Osteoblast (primary cell): Measurements from ENCODE around the gene ACCSL. TPM values are rescaled to one million over a fixed set of nuclear protein-coding genes. Genes with fewer than 3 reads are reported as not detected.
A peak's percentile ranks its signal among the peaks of the same experiment; 100 is the strongest.

Experiments
- DNase-seq: peaks from one replicate; pipeline ENCODE4 v3.0.0; 2011; ENCODE audit warnings: low spot score, mixed read lengths; ENCODE audit not compliant: insufficient read length; ENCODE audit errors: missing footprints
- H2AFZ ChIP-seq: 2 replicates; pipeline ENCODE4 v1.6.0; 2011; ENCODE audit warnings: mild to moderate bottlenecking, low read length
- H3K27ac ChIP-seq: 2 replicates; pipeline ENCODE4 v1.5.1; 2011; ENCODE audit warnings: mild to moderate bottlenecking, low read depth, low read length, moderate library complexity
- H3K27me3 ChIP-seq: 2 replicates; pipeline ENCODE4 v1.6.0; 2012; ENCODE audit warnings: mild to moderate bottlenecking, control low read depth, inconsistent platforms, low read length, moderate library complexity; ENCODE audit not compliant: insufficient read depth
- H3K36me3 ChIP-seq: 2 replicates; pipeline ENCODE4 v1.5.1; 2011; ENCODE audit warnings: mild to moderate bottlenecking, low read length, control low read depth, moderate library complexity; ENCODE audit not compliant: insufficient read depth
- H3K4me1 ChIP-seq: 2 replicates; pipeline ENCODE4 v1.5.1; 2011; ENCODE audit warnings: mild to moderate bottlenecking, low read length, control low read depth, moderate library complexity; ENCODE audit not compliant: insufficient read depth
- H3K4me2 ChIP-seq: 2 replicates; pipeline ENCODE4 v1.6.0; 2011; ENCODE audit warnings: mild to moderate bottlenecking, low read length; ENCODE audit not compliant: insufficient read depth
- H3K4me3 ChIP-seq: fragments of 200-600 bp; sonication (generic); 3 replicates; pipeline ENCODE4 v1.5.1; 2012; ENCODE audit warnings: mild to moderate bottlenecking, low read length, inconsistent platforms; ENCODE audit not compliant: insufficient read depth
- H3K79me2 ChIP-seq: 2 replicates; pipeline ENCODE4 v1.6.0; 2012; ENCODE audit warnings: mild to moderate bottlenecking, low read length, control low read depth, inconsistent platforms; ENCODE audit not compliant: insufficient read depth
- H3K9me3 ChIP-seq: 2 replicates; pipeline ENCODE4 v1.5.1; 2011; ENCODE audit warnings: low read depth, low read length, control low read depth
- H4K20me1 ChIP-seq: 2 replicates; pipeline ENCODE4 v1.6.0; 2012; ENCODE audit warnings: mild to moderate bottlenecking, low read length, control low read depth; ENCODE audit not compliant: insufficient read depth
- CTCF ChIP-seq: IDR thresholded peaks from 2 replicates; pipeline ENCODE4 v1.5.1; 2011; ENCODE audit warnings: mild to moderate bottlenecking, low read depth, low read length, moderate library complexity; ENCODE audit errors: extremely low read depth
- total RNA-seq: library from RNA; depleted of rRNA; stranded (reverse); fragments of >200 nt; gene quantifications from 2 replicates; pipeline ENCODE4 v1.2.3, GENCODE V29; 2012

The ACCSL gene
- total RNA-seq, 1 donor, result not detected

- Histone ChIP-seq H3K4me3 (no peak overlapping the region), H3K27ac (peak overlapping the region; percentile 49), H3K4me1 (peaks cover 70% of the 10 kb centered on the region), H2AFZ (no peak overlapping the region), H3K4me2 (no peak overlapping the region), H3K79me2 (no peaks in the 10 kb centered on the region), H3K9me3 (no peaks in the 10 kb centered on the region), H3K27me3 (no peaks in the 10 kb centered on the region), H4K20me1 (no peaks in the 10 kb centered on the region), H3K36me3 (no peaks in the 10 kb centered on the region)
- peak; percentile 87 for DNase-seq
- TF ChIP-seq CTCF, result no peak
Observed at GRCh38 chr11:44014968-44015623, 32.7 kb upstream of the ACCSL start.

GRCh38 chr11:44015624-44016007 lies 32.2 kb upstream of the ACCSL start:
- Histone ChIP-seq H2AFZ (no peak overlapping the region), H3K4me3 (no peak overlapping the region)

GRCh38 chr11:44016131-44016530 lies 31.6 kb upstream of the ACCSL start:
- Histone ChIP-seq H4K20me1 (no peaks in the 10 kb centered on the region), H3K36me3 (no peaks in the 10 kb centered on the region), H3K4me2 (peak overlapping the region; percentile 65), H2AFZ (no peak overlapping the region), H3K27me3 (no peaks in the 10 kb centered on the region), H3K4me1 (peaks cover 60% of the 10 kb centered on the region), H3K9me3 (no peaks in the 10 kb centered on the region), H3K4me3 (no peak overlapping the region), H3K79me2 (no peaks in the 10 kb centered on the region), H3K27ac (peak overlapping the region; percentile 49)
- peak; percentile 86 for DNase-seq
- no peak for TF ChIP-seq CTCF

More at GRCh38 chr11:44015624-44016007, 32.2 kb upstream of the ACCSL start:
- Histone ChIP-seq H3K4me2 (peak overlapping the region; percentile 65), H4K20me1 (no peaks in the 10 kb centered on the region), H3K4me1 (peaks cover 66% of the 10 kb centered on the region), H3K27me3 (no peaks in the 10 kb centered on the region), H3K27ac (peak overlapping the region; percentile 49), H3K36me3 (no peaks in the 10 kb centered on the region), H3K9me3 (no peaks in the 10 kb centered on the region), H3K79me2 (no peaks in the 10 kb centered on the region)
- DNase-seq, result no peak
- no peak for TF ChIP-seq CTCF

- Histone ChIP-seq H3K4me2 (peak overlapping the region; percentile 65), H3K4me3 (no peak overlapping the region), H3K9me3 (no peaks in the 10 kb centered on the region), H3K27me3 (no peaks in the 10 kb centered on the region), H3K27ac (peak overlapping the region; percentile 49), H4K20me1 (no peaks in the 10 kb centered on the region), H3K36me3 (no peaks in the 10 kb centered on the region), H3K4me1 (peaks cover 54% of the 10 kb centered on the region), H3K79me2 (no peaks in the 10 kb centered on the region), H2AFZ (no peak overlapping the region)
- no peak for DNase-seq
- no peak for TF ChIP-seq CTCF
Observed at GRCh38 chr11:44016546-44017442, 31.0 kb upstream of the ACCSL start.
